Dermis microvascular lymphatic vessel endothelial cell (primary cell): ENCODE data around the gene DNAH10. TPM values are rescaled to one million over a fixed set of nuclear protein-coding genes. Genes with fewer than 3 reads are reported as not detected.
"Not testable (repeated sequence)": the region's sequence is repeated elsewhere in the genome, so short reads cannot be mapped to it uniquely, and the experiment has no call there.

Experiments
- DNase-seq, 2 donors: peaks; one replicate each; pipeline versions ENCODE4 v3.0.0 to v3.0.0-alpha.2; 2010; ENCODE audit warnings: low read depth in 2 of 2
- total RNA-seq: library from RNA; depleted of rRNA; stranded (reverse); fragments of >200 nt; gene quantifications from 2 replicates; pipeline ENCODE4 v1.2.1, GENCODE V29; 2014

Gene DNAH10
- total RNA-seq, 1 donor from 2014 or later: under 0.01 TPM

GRCh38 chr12:123789422-123789821 is 27.3 kb downstream of the DNAH10 start:
- DNase-seq: not testable (repeated sequence)

GRCh38 chr12:123790905-123791467 is 28.9 kb downstream of the DNAH10 start:
- DNase-seq: no peak

DNA sequence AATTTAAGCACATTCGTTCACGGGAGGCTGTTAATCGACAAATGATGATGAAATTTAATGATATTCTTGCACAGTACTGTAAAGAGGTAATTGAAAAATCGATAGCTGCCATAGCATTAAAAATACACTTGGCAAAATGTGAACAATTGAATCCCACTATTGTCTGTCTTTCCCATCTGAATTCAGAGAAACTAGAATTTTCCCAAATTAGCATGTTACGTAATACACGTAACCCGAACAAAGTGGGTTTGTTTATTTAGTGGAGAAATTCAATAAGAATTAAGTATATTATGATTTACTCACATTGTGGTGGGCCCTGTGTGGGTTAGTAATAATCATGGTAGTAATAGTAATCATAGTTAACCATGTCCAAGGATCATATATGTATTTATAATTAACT is 31.9 kb downstream of the DNAH10 start:
- no peak for DNase-seq

- no peak for DNase-seq
Measured at GRCh38 chr12:123798518-123798917, 36.4 kb downstream of the DNAH10 start.

- DNase-seq: no peak
Measured at GRCh38 chr12:123799227-123799626, 37.1 kb downstream of the DNAH10 start.

DNA sequence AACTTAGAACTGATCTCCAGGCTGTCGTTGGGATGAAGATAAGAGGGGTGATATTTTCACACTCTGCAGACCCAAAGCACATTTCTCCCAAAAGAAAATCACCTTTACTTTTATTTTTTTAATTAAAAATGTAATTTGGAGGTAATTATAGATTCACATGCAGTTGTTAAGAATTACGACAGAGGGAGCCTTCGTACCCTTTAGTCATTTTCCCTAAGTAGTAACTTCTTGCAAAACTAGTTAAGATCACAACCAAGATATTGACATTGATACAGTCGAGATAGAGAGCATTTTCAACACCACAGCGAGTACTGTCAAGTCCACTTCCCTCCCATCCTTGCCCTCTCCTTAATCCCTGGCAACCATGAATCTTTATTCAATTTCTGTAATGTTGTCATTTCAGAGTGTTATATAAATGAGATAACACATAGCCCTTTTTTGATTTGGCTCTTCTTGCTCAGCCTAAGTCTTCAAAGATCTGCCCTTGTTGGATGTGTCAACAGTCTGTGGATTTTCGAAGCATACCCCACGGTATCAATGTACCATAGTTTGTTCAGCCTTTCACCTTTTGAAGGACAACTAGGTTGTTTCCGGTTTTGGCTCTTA is 39.6 kb downstream of the DNAH10 start:
- peak in 1 of 2 donors; percentile 29 for DNase-seq

DNA sequence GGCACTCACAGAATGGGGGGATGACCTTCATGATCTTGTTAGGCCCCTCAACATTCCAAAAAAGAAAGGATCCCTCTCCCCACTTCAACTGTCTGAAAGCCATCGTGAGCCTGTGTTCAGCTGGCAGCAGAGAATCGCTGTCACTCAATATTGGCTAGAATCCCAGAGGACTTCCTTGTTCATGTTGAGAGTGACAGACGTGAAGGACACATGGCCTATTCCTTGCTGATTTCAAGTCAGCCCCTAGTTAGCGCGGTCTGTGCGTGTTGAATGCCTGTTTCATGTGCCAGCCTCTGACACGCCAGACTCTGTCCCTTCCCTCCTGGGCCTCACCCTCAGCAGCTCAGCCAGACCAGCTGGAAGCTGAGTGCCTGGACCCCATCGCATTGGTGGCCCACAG is 43.1 kb downstream of the DNAH10 start:
- no peak for DNase-seq

GRCh38 chr12:123807002-123807401 is 44.9 kb downstream of the DNAH10 start:
- no peak for DNase-seq

GRCh38 chr12:123807670-123808069 is 45.6 kb downstream of the DNAH10 start:
- DNase-seq: no peak

DNA sequence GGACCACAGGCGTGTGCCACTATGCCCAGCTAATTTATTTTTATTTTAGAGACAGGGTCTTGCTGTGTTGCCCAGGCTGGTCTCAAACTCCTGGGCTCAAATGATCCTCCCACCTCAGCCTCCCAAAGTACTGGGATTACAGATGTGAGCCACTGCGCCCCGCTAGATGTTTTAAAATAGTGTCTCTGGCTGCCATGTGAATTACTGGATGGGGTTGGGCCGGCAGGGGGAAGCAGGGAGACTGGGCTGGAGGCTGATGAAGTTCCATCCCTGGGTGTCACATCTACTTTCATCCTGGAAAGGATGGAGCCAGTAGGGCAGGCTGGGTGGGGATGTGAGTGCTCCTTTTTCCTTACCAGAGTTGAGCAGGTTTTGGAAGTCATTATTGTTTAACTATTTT is 46.1 kb downstream of the DNAH10 start:
- DNase-seq: peak in 1 of 2 donors; percentile 14

DNA sequence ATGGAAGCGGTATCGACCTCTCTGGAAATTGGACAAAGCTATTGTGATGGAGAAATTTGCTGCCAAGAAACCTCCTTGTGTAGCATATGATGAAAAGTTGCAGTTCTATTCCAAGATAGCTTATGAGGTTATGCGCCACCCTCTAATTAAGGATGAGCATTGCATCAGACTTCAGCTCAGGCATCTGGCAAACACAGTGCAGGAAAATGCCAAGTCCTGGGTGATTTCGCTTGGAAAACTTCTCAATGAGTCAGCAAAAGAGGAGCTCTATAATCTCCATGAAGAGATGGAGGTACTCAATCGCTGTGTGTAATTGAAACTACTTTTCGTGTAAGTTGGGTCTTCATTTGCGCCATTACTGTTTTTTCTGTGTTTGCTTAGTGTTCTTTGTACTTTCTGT is 51.2 kb downstream of the DNAH10 start:
- DNase-seq: no peak

DNA sequence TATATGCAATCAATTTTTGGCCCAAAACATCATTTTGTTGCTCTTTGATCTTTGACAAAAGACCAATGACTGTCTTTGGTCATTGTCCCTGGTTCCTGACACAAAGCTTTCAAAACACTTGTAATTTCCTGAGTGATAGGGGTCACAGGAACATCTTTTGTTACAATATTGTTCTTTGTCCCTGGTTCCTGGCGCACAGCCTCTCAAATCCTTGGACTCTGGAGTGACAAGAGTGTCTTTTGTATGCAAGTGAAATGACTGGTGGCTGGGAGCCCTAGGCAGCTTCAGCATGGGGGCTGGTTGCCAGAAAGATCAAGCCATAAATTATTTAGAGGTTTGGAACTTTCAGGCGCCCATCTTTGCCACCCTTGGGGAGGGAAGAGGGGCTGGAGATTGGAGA is 53.9 kb downstream of the DNAH10 start:
- peak in 1 of 2 donors; percentile 38 for DNase-seq

- DNase-seq: no peak
Measured at GRCh38 chr12:123816896-123817537, 54.9 kb downstream of the DNAH10 start.

GRCh38 chr12:123822804-123823203 is 60.7 kb downstream of the DNAH10 start:
- no peak for DNase-seq

- DNase-seq: no peak
Measured at GRCh38 chr12:123828120-123828519, 66.0 kb downstream of the DNAH10 start.

DNA sequence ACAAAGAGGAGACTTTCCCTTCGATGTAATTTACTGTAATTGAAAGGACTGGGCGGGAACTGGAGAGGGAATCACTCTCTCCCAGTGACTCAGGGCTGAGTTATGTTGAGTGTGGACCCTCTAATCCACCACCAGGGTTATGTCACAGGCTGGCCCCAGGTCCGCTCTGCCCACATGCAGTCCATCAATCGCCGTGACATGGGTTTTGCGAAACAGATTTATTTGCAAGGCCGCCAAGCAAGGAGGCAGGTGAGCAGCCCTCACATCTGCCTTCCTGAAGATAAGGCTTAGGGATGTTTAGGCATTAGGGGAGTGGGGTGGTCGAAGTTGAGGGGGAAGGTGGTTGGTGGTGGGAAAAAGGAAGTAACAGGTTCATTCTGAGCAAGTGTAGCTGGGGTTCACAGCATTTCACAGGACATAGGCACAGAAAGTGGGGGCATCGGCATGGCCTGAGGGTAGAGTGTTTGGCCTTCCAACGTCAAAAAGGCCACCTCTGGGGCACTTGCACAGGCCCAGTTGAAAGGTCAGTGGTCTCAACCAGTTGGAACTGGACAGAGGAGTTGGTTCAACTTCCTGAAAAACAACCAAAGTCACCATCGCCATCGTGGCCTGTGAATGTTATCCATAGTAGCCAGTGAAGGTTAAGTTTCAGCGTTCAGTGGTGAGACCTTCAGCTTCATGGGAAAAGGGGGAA is 66.9 kb downstream of the DNAH10 start:
- DNase-seq: no peak

GRCh38 chr12:123829561-123829960 is 67.5 kb downstream of the DNAH10 start:
- no peak for DNase-seq

GRCh38 chr12:123830675-123831074 is 68.6 kb downstream of the DNAH10 start:
- DNase-seq: no peak

- no peak for DNase-seq
Measured at GRCh38 chr12:123832052-123832451, 70.0 kb downstream of the DNAH10 start.

DNA sequence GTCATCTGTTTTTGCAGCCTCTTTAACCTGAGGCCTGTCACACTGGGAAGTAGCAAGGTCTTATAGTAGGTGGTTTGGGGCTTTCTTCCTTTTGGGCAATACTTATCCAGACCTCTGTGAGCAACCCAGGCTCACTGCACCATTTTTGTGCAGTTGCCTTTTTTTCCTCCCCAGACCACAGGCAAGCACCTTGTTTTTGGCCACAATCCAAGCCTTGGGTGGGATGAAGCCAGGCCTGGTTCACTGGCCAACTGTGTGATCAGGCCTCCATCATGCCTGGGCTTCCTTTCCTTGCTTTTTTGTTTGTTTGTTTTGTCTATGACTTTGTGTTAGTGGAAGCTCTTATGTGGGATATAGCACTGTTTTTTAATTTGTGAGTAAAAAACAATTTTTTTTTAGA is 71.7 kb downstream of the DNAH10 start:
- DNase-seq: no peak

DNA sequence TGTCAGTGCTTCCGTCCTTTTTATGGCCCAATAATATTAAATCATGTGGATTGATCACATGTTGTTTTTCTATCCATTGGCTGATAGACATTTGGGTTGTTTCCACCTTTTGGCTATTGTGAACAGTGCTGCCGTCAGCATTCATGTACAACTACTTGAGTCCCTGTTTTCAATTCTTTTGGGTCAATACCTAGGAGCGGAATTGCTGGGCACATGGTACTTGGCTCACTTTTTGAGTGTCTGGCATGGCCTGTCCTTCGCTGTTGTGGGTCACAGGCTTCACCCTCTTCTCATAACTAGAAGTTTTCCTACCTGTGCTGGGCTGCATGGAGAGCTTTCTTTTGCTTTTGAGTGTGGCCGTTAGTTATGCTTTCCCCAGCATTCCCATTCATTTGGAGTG is 72.7 kb downstream of the DNAH10 start:
- DNase-seq: no peak

GRCh38 chr12:123836292-123836691 is 74.2 kb downstream of the DNAH10 start:
- no peak for DNase-seq

GRCh38 chr12:123839826-123840225 is 77.7 kb downstream of the DNAH10 start:
- no peak for DNase-seq
